ENCODE measurements around the gene LRTM2.

The LRTM2 gene

DNA sequence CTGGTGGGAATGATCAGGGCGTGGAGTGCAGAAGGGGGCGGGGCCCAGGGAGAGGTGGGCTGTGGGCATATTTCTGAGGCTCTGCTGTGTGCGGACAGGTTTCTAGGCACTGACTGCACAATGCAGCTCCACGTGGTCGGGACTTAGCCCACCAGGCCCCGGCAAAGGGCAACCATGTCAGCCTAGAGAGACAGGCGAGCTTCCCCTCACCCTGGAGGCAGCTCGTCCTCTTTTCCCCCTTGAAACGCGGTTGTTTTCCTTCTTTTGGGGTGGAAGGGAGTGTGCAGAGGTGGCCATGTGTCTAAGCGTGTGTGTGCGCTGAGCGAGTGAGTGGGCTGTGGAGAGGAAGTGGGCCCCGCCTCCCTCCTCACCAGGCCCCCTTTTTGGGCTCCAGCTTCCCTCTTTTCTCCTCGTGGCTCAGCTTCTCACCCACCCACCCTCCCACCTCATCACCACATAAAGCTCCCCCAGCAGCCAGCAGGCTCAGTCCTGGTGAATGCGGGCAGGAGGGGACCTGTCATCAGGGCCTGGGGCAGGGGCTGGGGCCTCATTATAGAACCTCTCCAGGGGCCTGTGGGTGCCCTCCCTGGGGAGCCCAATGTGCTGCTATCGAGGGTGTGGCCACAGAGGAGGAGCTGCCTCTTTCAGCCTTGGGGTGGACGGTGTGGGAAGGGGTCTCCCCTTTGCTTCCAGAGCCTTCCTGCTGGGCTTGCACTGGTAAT lies 22.0 kb downstream of the LRTM2 start:
- Histone ChIP-seq H3K9ac (ENCODE audit: low read depth, low read length, poor library complexity) (peak overlapping the region; percentile 38), H3K4me3 (ENCODE audit: low read length in 2 of 2) (no peak overlapping the region), H3K36me3 (replicated peaks in 1 of 2; ENCODE audit: control insufficient read depth in 2 of 2, insufficient read depth in 2 of 2, low read length in 2 of 2) (no peaks in the 10 kb centered on the region), H3K23ac (ENCODE audit: low read depth, low read length, poor library complexity) (no peak overlapping the region), H2BK12ac (ENCODE audit: low read length) (no peak overlapping the region), H2AK5ac (ENCODE audit: low read depth, low read length) (peak overlapping the region; percentile 81), H2AFZ (ENCODE audit: low read length) (no peak overlapping the region), H3K79me1 (ENCODE audit: low read depth, low read length) (no peaks in the 10 kb centered on the region), H3K14ac (ENCODE audit: low read length) (no peak overlapping the region), H2BK5ac (ENCODE audit: low read length) (peak overlapping the region; percentile 7), H3K27me3 (ENCODE audit: control insufficient read depth in 3 of 3, insufficient read depth in 3 of 3, low read depth in 1 of 3, low read length in 3 of 3) (peaks cover 0 to 34% (median 0%) of the 10 kb centered on the region in 3 experiments), H4K91ac (ENCODE audit: low read depth, low read length, poor library complexity) (no peak overlapping the region), H4K8ac (ENCODE audit: low read depth, low read length) (no peak overlapping the region), H2BK15ac (ENCODE audit: low read length) (no peak overlapping the region), H3K4me2 (ENCODE audit: insufficient read depth, low read length, poor library complexity, severe bottlenecking) (no peak overlapping the region), H3K27ac (replicated peaks; ENCODE audit: low read length) (no peak overlapping the region), H3K18ac (ENCODE audit: low read length) (peak overlapping the region; percentile 13), H3K4me1 (ENCODE audit: control insufficient read depth in 2 of 2, insufficient read depth in 1 of 2, low read depth in 1 of 2, low read length in 2 of 2) (peaks cover 6 to 34% of the 10 kb centered on the region in 2 donors), H3K4ac (ENCODE audit: low read length) (no peak overlapping the region), H2BK120ac (ENCODE audit: low read depth, low read length) (no peak overlapping the region), H3K9me3 (replicated peaks in 1 of 2; ENCODE audit: control insufficient read depth in 2 of 2, insufficient read depth in 1 of 2, low read depth in 1 of 2, low read length in 2 of 2) (no peaks in the 10 kb centered on the region)
- no CpG with 5 or more reads among the region's 18 CpGs for WGBS, 2 donors (ENCODE audit: extremely low coverage in 2 of 2, insufficient read length in 2 of 2, insufficient replicate concordance in 1 of 2)
- no peak for DNase-seq (ENCODE audit: low spot score)

DNA sequence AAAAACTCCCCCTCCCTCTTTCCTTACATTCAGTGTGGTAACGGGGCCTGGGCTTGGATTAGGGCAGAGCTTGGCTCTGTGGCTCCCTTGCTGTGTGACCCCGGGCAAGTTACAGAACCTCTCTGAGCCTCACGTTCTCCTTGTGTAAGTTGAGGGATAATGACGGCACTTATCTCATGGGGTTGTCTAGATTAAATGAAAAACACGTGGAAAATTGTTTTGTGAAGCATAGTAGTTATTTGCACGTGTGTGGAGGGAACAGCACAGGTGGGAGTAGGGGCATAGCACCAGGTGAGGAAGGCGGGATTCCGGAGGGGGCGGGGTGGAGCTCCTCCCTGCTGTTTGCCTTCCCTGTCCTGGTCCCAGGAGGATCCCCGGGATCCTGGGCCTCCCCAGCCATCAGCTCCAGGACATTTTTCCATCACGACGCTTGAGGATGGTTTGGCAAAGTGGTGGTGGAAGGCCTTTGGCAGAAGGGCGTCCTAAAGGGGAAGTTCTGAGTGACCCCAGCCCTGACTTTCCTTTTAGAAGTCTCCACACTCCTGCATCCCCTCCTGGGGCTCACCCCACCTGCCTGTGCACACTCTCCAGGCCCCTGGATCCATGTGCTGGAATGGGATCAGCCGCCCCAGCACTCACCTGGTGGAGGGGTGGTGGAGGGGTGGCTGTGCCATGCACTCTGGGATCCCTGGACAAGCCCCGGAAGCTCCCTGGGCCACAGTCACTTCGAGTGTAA lies 22.7 kb downstream of the LRTM2 start:
- Histone ChIP-seq H3K4me2 (ENCODE audit: insufficient read depth, low read length, poor library complexity, severe bottlenecking) (no peak overlapping the region), H3K27me3 (ENCODE audit: control insufficient read depth in 3 of 3, insufficient read depth in 3 of 3, low read depth in 1 of 3, low read length in 3 of 3) (peaks cover 0 to 41% (median 0%) of the 10 kb centered on the region in 3 experiments)
- no CpG with 5 or more reads among the region's 16 CpGs for WGBS, 2 donors (ENCODE audit: extremely low coverage in 2 of 2, insufficient read length in 2 of 2, insufficient replicate concordance in 1 of 2)

GRCh38 chr12:1843641-1844005 lies 23.3 kb downstream of the LRTM2 start:
- DNase-seq (ENCODE audit: low spot score) = no peak
- Histone ChIP-seq H3K4ac (ENCODE audit: low read length) (no peak overlapping the region), H2BK15ac (ENCODE audit: low read length) (no peak overlapping the region), H2BK5ac (ENCODE audit: low read length) (no peak overlapping the region), H3K4me2 (ENCODE audit: insufficient read depth, low read length, poor library complexity, severe bottlenecking) (no peak overlapping the region), H3K4me1 (ENCODE audit: control insufficient read depth in 2 of 2, insufficient read depth in 1 of 2, low read depth in 1 of 2, low read length in 2 of 2) (peaks cover 0 to 21% of the 10 kb centered on the region in 2 donors), H2BK120ac (ENCODE audit: low read depth, low read length) (no peak overlapping the region), H2BK12ac (ENCODE audit: low read length) (no peak overlapping the region), H2AK5ac (ENCODE audit: low read depth, low read length) (peak overlapping the region; percentile 3), H3K36me3 (replicated peaks in 1 of 2; ENCODE audit: control insufficient read depth in 2 of 2, insufficient read depth in 2 of 2, low read length in 2 of 2) (no peaks in the 10 kb centered on the region), H3K9me3 (replicated peaks in 1 of 2; ENCODE audit: control insufficient read depth in 2 of 2, insufficient read depth in 1 of 2, low read depth in 1 of 2, low read length in 2 of 2) (no peaks in the 10 kb centered on the region), H3K18ac (ENCODE audit: low read length) (peak overlapping the region; percentile 36), H3K4me3 (ENCODE audit: low read length in 2 of 2) (no peak overlapping the region), H2AFZ (ENCODE audit: low read length) (no peak overlapping the region), H3K79me1 (ENCODE audit: low read depth, low read length) (no peaks in the 10 kb centered on the region), H3K23ac (ENCODE audit: low read depth, low read length, poor library complexity) (no peak overlapping the region), H3K27ac (replicated peaks; ENCODE audit: low read length) (no peak overlapping the region), H3K9ac (ENCODE audit: low read depth, low read length, poor library complexity) (no peak overlapping the region), H3K14ac (ENCODE audit: low read length) (no peak overlapping the region), H4K91ac (ENCODE audit: low read depth, low read length, poor library complexity) (no peak overlapping the region), H4K8ac (ENCODE audit: low read depth, low read length) (no peak overlapping the region), H3K27me3 (ENCODE audit: control insufficient read depth in 3 of 3, insufficient read depth in 3 of 3, low read depth in 1 of 3, low read length in 3 of 3) (peaks cover 0 to 43% (median 0%) of the 10 kb centered on the region in 3 experiments)
- no CpG with 5 or more reads among the region's 3 CpGs for WGBS, 2 donors (ENCODE audit: extremely low coverage in 2 of 2, insufficient read length in 2 of 2, insufficient replicate concordance in 1 of 2)

More for the DNA sequence above, 22.7 kb downstream of the LRTM2 start:
- no peak overlapping the region for H2BK12ac ChIP-seq (ENCODE audit: low read length)
- no peak overlapping the region for H2BK15ac ChIP-seq (ENCODE audit: low read length)
- peak overlapping the region; percentile 36 for H3K18ac ChIP-seq (ENCODE audit: low read length)
- H4K8ac ChIP-seq (ENCODE audit: low read depth, low read length) = no peak overlapping the region
- H3K9me3 ChIP-seq (replicated peaks in 1 of 2; ENCODE audit: control insufficient read depth in 2 of 2, insufficient read depth in 1 of 2, low read depth in 1 of 2, low read length in 2 of 2) = no peaks in the 10 kb centered on the region
- no peak overlapping the region for H3K27ac ChIP-seq (replicated peaks; ENCODE audit: low read length)
- no peak overlapping the region for H3K23ac ChIP-seq (ENCODE audit: low read depth, low read length, poor library complexity)
- H2AK5ac ChIP-seq (ENCODE audit: low read depth, low read length) = peak overlapping the region; percentile 81
- H2AFZ ChIP-seq (ENCODE audit: low read length) = no peak overlapping the region
- no peak overlapping the region for H3K14ac ChIP-seq (ENCODE audit: low read length)
- H3K4me1 ChIP-seq (ENCODE audit: control insufficient read depth in 2 of 2, insufficient read depth in 1 of 2, low read depth in 1 of 2, low read length in 2 of 2) = peaks cover 5 to 27% of the 10 kb centered on the region in 2 donors
- no peak overlapping the region for H4K91ac ChIP-seq (ENCODE audit: low read depth, low read length, poor library complexity)
- no peak overlapping the region for H2BK120ac ChIP-seq (ENCODE audit: low read depth, low read length)
- H3K4ac ChIP-seq (ENCODE audit: low read length) = no peak overlapping the region
- no peak for DNase-seq (ENCODE audit: low spot score)
- H2BK5ac ChIP-seq (ENCODE audit: low read length) = no peak overlapping the region
- no peaks in the 10 kb centered on the region for H3K79me1 ChIP-seq (ENCODE audit: low read depth, low read length)
- H3K4me3 ChIP-seq (ENCODE audit: low read length in 2 of 2) = no peak overlapping the region
- H3K36me3 ChIP-seq (replicated peaks in 1 of 2; ENCODE audit: control insufficient read depth in 2 of 2, insufficient read depth in 2 of 2, low read length in 2 of 2) = no peaks in the 10 kb centered on the region
- no peak overlapping the region for H3K9ac ChIP-seq (ENCODE audit: low read depth, low read length, poor library complexity)

DNA sequence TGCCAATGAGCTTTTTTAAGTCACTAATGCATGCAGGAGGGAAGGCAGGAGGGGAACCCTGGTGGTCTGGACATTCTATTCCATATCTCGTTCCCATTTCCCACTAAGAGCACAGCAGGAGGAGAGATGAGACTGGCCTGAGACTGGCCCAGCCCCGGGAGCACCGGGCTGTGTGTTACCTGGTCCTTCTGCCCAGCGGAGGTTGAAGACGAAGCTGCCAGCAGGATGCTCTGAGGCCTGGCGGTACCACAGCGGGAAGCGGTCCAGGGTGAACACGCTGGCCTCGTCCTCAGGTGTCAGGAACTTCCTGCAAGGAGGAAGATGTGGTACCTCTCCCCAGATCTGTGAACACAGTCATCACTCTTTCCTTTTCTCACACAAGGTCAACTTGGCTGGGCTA lies 23.9 kb downstream of the LRTM2 start:
- no peak for DNase-seq (ENCODE audit: low spot score)
- no CpG with 5 or more reads among the region's 10 CpGs for WGBS, 2 donors (ENCODE audit: extremely low coverage in 2 of 2, insufficient read length in 2 of 2, insufficient replicate concordance in 1 of 2)
- H3K27me3 ChIP-seq (ENCODE audit: control insufficient read depth in 3 of 3, insufficient read depth in 3 of 3, low read depth in 1 of 3, low read length in 3 of 3) = peaks cover 0 to 47% (median 0%) of the 10 kb centered on the region in 3 experiments

More for the DNA sequence above, 23.9 kb downstream of the LRTM2 start:
- Histone ChIP-seq H4K91ac (ENCODE audit: low read depth, low read length, poor library complexity) (no peak overlapping the region), H4K8ac (ENCODE audit: low read depth, low read length) (no peak overlapping the region), H3K79me1 (ENCODE audit: low read depth, low read length) (no peaks in the 10 kb centered on the region), H2BK15ac (ENCODE audit: low read length) (no peak overlapping the region), H3K4me1 (ENCODE audit: control insufficient read depth in 2 of 2, insufficient read depth in 1 of 2, low read depth in 1 of 2, low read length in 2 of 2) (peaks cover 0 to 16% of the 10 kb centered on the region in 2 donors), H2AFZ (ENCODE audit: low read length) (no peak overlapping the region), H3K4ac (ENCODE audit: low read length) (no peak overlapping the region), H2AK5ac (ENCODE audit: low read depth, low read length) (no peak overlapping the region), H3K9ac (ENCODE audit: low read depth, low read length, poor library complexity) (no peak overlapping the region), H2BK5ac (ENCODE audit: low read length) (peak overlapping the region; percentile 43), H3K14ac (ENCODE audit: low read length) (no peak overlapping the region), H3K4me3 (ENCODE audit: low read length in 2 of 2) (no peak overlapping the region), H3K36me3 (replicated peaks in 1 of 2; ENCODE audit: control insufficient read depth in 2 of 2, insufficient read depth in 2 of 2, low read length in 2 of 2) (no peaks in the 10 kb centered on the region), H3K27ac (replicated peaks; ENCODE audit: low read length) (no peak overlapping the region), H2BK120ac (ENCODE audit: low read depth, low read length) (no peak overlapping the region), H3K9me3 (replicated peaks in 1 of 2; ENCODE audit: control insufficient read depth in 2 of 2, insufficient read depth in 1 of 2, low read depth in 1 of 2, low read length in 2 of 2) (no peaks in the 10 kb centered on the region), H3K18ac (ENCODE audit: low read length) (peak overlapping the region; percentile 35), H2BK12ac (ENCODE audit: low read length) (no peak overlapping the region), H3K4me2 (ENCODE audit: insufficient read depth, low read length, poor library complexity, severe bottlenecking) (no peak overlapping the region), H3K23ac (ENCODE audit: low read depth, low read length, poor library complexity) (no peak overlapping the region)
